Panc1 (cell line): ENCODE data around the gene POLQ.

Source experiments
- POLR2AphosphoS5 ChIP-seq: IDR thresholded peaks from 2 replicates; pipeline ENCODE4 v1.6.1; 2012; ENCODE audit warnings: mild to moderate bottlenecking, low read depth, low read length, moderate library complexity
- TF ChIP-seq, protein P1 (sequence below): fragments of 450-650 bp; IDR thresholded peaks from 2 replicates; pipeline ENCODE4 v1.5.1; 2017; ENCODE audit warnings: mild to moderate bottlenecking

DNA sequence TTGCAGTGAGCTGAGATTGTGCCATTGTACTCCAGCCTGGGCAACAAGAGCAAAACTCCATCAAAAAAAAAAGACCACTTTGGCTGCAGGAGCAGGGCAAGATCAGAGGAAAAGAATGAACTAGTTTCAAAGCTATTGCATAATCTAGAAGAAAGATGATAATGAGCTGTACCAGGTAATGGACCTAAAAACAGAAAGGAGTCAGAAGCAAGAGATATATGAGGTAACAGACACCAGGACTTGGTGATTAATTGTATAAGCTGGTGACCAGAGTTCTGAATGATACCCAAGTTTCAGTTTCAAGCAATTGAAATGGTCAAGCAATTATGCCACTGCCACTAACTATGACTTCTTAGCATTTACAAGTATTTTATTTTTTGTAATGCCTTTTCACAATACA lies 2.9 kb downstream of the POLQ start:
- TF ChIP-seq POLR2AphosphoS5 = no peak
- TF ChIP-seq, protein P1, sequence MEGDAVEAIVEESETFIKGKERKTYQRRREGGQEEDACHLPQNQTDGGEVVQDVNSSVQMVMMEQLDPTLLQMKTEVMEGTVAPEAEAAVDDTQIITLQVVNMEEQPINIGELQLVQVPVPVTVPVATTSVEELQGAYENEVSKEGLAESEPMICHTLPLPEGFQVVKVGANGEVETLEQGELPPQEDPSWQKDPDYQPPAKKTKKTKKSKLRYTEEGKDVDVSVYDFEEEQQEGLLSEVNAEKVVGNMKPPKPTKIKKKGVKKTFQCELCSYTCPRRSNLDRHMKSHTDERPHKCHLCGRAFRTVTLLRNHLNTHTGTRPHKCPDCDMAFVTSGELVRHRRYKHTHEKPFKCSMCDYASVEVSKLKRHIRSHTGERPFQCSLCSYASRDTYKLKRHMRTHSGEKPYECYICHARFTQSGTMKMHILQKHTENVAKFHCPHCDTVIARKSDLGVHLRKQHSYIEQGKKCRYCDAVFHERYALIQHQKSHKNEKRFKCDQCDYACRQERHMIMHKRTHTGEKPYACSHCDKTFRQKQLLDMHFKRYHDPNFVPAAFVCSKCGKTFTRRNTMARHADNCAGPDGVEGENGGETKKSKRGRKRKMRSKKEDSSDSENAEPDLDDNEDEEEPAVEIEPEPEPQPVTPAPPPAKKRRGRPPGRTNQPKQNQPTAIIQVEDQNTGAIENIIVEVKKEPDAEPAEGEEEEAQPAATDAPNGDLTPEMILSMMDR = no peak
